HepG2 (cell line): ENCODE results near the gene MRO. TPM values are rescaled to one million over a fixed set of nuclear protein-coding genes. Genes with fewer than 3 reads are reported as not detected.

Experiments
- ATAC-seq: fragments of 200-7000 bp; cut with Tn5 transposase; 3 replicates; pipeline ENCODE4 v1.9.1; 2020; ENCODE audit warnings: mild to moderate bottlenecking, moderate library complexity
- BruUV-seq: library from RNA; stranded (reverse); fragments of 400-500 nt; replicated peaks from 2 replicates; lab custom pipeline; 2021; lab: Mats Ljungman, UMichigan
- CTCF ChIA-PET: fragments of 300-600 bp; formaldehyde crosslinking; extraction: SDS; loops from one replicate; lab custom pipeline; 2021; ENCODE audit warnings: low total read pairs, inconsistent platforms, low intra/inter-chr PET ratio; lab: Yijun Ruan, JAX
- POLR2A ChIA-PET: fragments of 350-600 bp; sonication (Branson Sonifier 250); formaldehyde crosslinking; loops from one replicate; lab custom pipeline; 2020; ENCODE audit warnings: antibody characterized with exemption, inconsistent platforms; lab: Yijun Ruan, JAX
- DNase-seq: peaks from one replicate; pipeline ENCODE4 v3.0.0-alpha.2; 2015; ENCODE audit warnings: low spot score
- FAIRE-seq: peaks from 3 replicates; lab custom pipeline; 2011; peaks lifted over from hg19 to GRCh38; lab: Jason Lieb, UNC
- H2AFZ ChIP-seq: one replicate; pipeline ENCODE4 v1.6.1; 2011; ENCODE audit warnings: low read length, inconsistent platforms
- H3K27ac ChIP-seq: fragments of 300-600 bp; 3 replicates; pipeline ENCODE4 v1.8.0; 2011; ENCODE audit warnings: mixed run types, mild to moderate bottlenecking, mixed read lengths, low read length, inconsistent platforms; ENCODE audit not compliant: insufficient read depth; ENCODE audit errors: extremely low read length
- H3K27me3 ChIP-seq, 2 experiments: fragments of 200-600 bp in 1 of 2; 2 replicates in 1 of 2; 3 replicates in 1 of 2; pipeline versions ENCODE4 v1.6.0 to v1.8.0; 2011; ENCODE audit warnings: low read length in 2 of 2, mild to moderate bottlenecking in 2 of 2, moderate library complexity in 2 of 2, inconsistent platforms in 1 of 2; ENCODE audit not compliant: insufficient read depth in 2 of 2, control insufficient read depth in 1 of 2
- H3K36me3 ChIP-seq, 2 experiments: fragments of 200-600 bp in 1 of 2; replicated peaks in 1 of 2; 2 replicates in 1 of 2; 3 replicates in 1 of 2; pipeline versions ENCODE4 v1.5.1 to v1.8.0; 2011; ENCODE audit warnings: low read length in 2 of 2, inconsistent platforms in 1 of 2; ENCODE audit not compliant: insufficient read depth in 2 of 2, control insufficient read depth in 1 of 2
- H3K4me1 ChIP-seq: 2 replicates; pipeline ENCODE4 v1.5.1; 2012; ENCODE audit warnings: low read length, inconsistent platforms; ENCODE audit not compliant: insufficient read depth
- H3K4me2 ChIP-seq: 2 replicates; pipeline ENCODE4 v1.6.0; 2011; ENCODE audit warnings: low read depth, low read length, inconsistent platforms
- H3K4me3 ChIP-seq, 3 experiments: fragments of 200-600 bp in 1 of 3; sonication (generic), shearing (Covaris generic) in 1 of 3; replicated peaks in 1 of 3; 2 replicates each; pipeline ENCODE4 v1.5.1; 2011 to 2016; ENCODE audit warnings: low read length in 3 of 3, inconsistent platforms in 2 of 3, low read depth in 2 of 3, mild to moderate bottlenecking in 2 of 3, control low read depth in 1 of 3, mixed read lengths in 1 of 3; ENCODE audit not compliant: insufficient read depth in 1 of 3
- H3K79me2 ChIP-seq: one replicate; pipeline ENCODE4 v1.6.1; 2011; ENCODE audit warnings: low read length, inconsistent platforms; ENCODE audit not compliant: insufficient read depth
- H3K9ac ChIP-seq: 2 replicates; pipeline ENCODE4 v1.6.0; 2011; ENCODE audit warnings: mild to moderate bottlenecking, low read depth, low read length, inconsistent platforms; ENCODE audit not compliant: insufficient read depth
- H3K9me3 ChIP-seq: 2 replicates; pipeline ENCODE4 v1.5.1; 2012; ENCODE audit warnings: mild to moderate bottlenecking, low read length
- H4K20me1 ChIP-seq: 2 replicates; pipeline ENCODE4 v1.6.0; 2011; ENCODE audit warnings: inconsistent platforms, mild to moderate bottlenecking, low read length, moderate library complexity; ENCODE audit not compliant: insufficient read depth
- CCDC6 ChIP-seq: sonication (generic); formaldehyde crosslinking; IDR thresholded peaks from 2 replicates; pipeline ENCODE4 v1.8.1; 2022; ENCODE audit warnings: mild to moderate bottlenecking, missing genetic modification reagents, moderate library complexity
- HNF4G ChIP-seq, 2 experiments: sonication (generic) in 1 of 2; formaldehyde crosslinking in 1 of 2; IDR thresholded peaks; 2 replicates each; pipeline versions ENCODE4 v1.4.0 to v1.6.1; 2011 to 2020; ENCODE audit warnings: borderline replicate concordance in 2 of 2, low read depth in 2 of 2, mild to moderate bottlenecking in 2 of 2, low read length in 1 of 2, missing genetic modification reagents in 1 of 2, moderate library complexity in 1 of 2
- NFATC3 ChIP-seq: sonication (generic); formaldehyde crosslinking; IDR thresholded peaks from 2 replicates; pipeline ENCODE4 v1.5.1; 2020; ENCODE audit warnings: mild to moderate bottlenecking, missing genetic modification reagents
- NR2F2 ChIP-seq: IDR thresholded peaks from 2 replicates; pipeline ENCODE4 v1.6.1; 2012; ENCODE audit warnings: low read depth, inconsistent platforms, borderline replicate concordance
- REPIN1 ChIP-seq: sonication (generic); formaldehyde crosslinking; IDR thresholded peaks from 2 replicates; pipeline ENCODE4 v1.8.0; 2022; ENCODE audit warnings: missing genetic modification reagents, low read depth, mild to moderate bottlenecking, borderline replicate concordance
- SCMH1 ChIP-seq: sonication (generic); formaldehyde crosslinking; IDR thresholded peaks from 2 replicates; pipeline ENCODE4 v1.9.0; 2021; ENCODE audit warnings: missing genetic modification reagents, mild to moderate bottlenecking, borderline replicate concordance
- SKI ChIP-seq: fragments of 450-650 bp; IDR thresholded peaks from one replicate; pipeline ENCODE4 v1.6.1; 2018; ENCODE audit warnings: mild to moderate bottlenecking; ENCODE audit not compliant: partially characterized antibody
- ZBTB3 ChIP-seq: sonication (generic); formaldehyde crosslinking; IDR thresholded peaks from 2 replicates; pipeline ENCODE4 v1.4.0; 2020; ENCODE audit warnings: low read depth, mild to moderate bottlenecking, moderate library complexity, missing genetic modification reagents, borderline replicate concordance
- ZBTB4 ChIP-seq: sonication (generic); formaldehyde crosslinking; IDR thresholded peaks from 2 replicates; pipeline ENCODE4 v1.4.0; 2020; ENCODE audit warnings: missing genetic modification reagents, mild to moderate bottlenecking, borderline replicate concordance
- ZNF335 ChIP-seq: sonication (generic); formaldehyde crosslinking; IDR thresholded peaks from 2 replicates; pipeline ENCODE4 v1.4.0; 2020; ENCODE audit warnings: missing genetic modification reagents
- ZNF383 ChIP-seq: sonication (generic); formaldehyde crosslinking; IDR thresholded peaks from 2 replicates; pipeline ENCODE4 v1.4.0; 2020; ENCODE audit warnings: missing genetic modification reagents, mild to moderate bottlenecking, borderline replicate concordance
- ZNF883 ChIP-seq: sonication (generic); formaldehyde crosslinking; IDR thresholded peaks from 2 replicates; pipeline ENCODE4 v1.5.1; 2020; ENCODE audit warnings: mild to moderate bottlenecking, missing genetic modification reagents; ENCODE audit errors: not compliant biosample characterization
- WGBS: methylation state at CpG from one replicate; pipeline ENCODE4 v1.1.6; 2017; ENCODE audit warnings: low lambda C conversion rate; 5-methylcytosine and 5-hydroxymethylcytosine counted together
- in situ Hi-C: cut with HindIII; loops from 2 replicates; pipeline ENCODE4 v1.10.0; 2017; ENCODE audit warnings: low pct_unique_long_range_greater_than_20kb; ENCODE audit not compliant: extremely low pct_ligation_motif_present
- intact Hi-C: fragments of 100-400 bp; cut with micrococcal nuclease; formaldehyde crosslinking; loops from one replicate; pipeline ENCODE4 v1.10.0; 2022; ENCODE audit not compliant: unreplicated experiment
- polyA plus RNA-seq, 8 experiments: library from polyadenylated mRNA; depleted of rRNA in 3 of 8; stranded (reverse) in 7 of 8; unstranded in 1 of 8; fragments of >200 nt; fragmentation: Illumina TruSeq in 4 of 8; extraction: Trizol in 4 of 8; gene quantifications; 2 replicates each; pipeline versions ENCODE4 v1.2.1 to v1.2.3, GENCODE V29; 2011 to 2016; ENCODE audit warnings: low read depth in 4 of 8, missing spikeins in 1 of 8, mixed read lengths in 1 of 8; ENCODE audit not compliant: insufficient read depth in 1 of 8
- total RNA-seq, 5 experiments: library from RNA; depleted of rRNA; stranded (reverse); fragments of >200 nt; fragmentation: Illumina TruSeq; extraction: Trizol; gene quantifications; 2 replicates each; pipeline ENCODE4 v1.2.3, GENCODE V29; 2016; ENCODE audit warnings: low read depth in 1 of 5
- TF ChIP-seq, protein P1 (sequence below): sonication (generic); formaldehyde crosslinking; IDR thresholded peaks from 2 replicates; pipeline ENCODE4 v1.9.0; 2021; ENCODE audit warnings: missing genetic modification reagents, borderline replicate concordance

Gene MRO
- total and polyA plus RNA-seq, 2 of the 13 experiments (the other 11 are each of a cell fraction or from before 2014, with no cell fraction given): not detected

GRCh38 chr18:50839341-50839740 is 19.5 kb upstream of the MRO start:
- no peak overlapping the region for H2AFZ ChIP-seq
- H3K4me1 ChIP-seq: no peaks in the 10 kb centered on the region
- H4K20me1 ChIP-seq: no peaks in the 10 kb centered on the region
- no peaks in the 10 kb centered on the region for H3K36me3 ChIP-seq
- no peak overlapping the region for H3K4me2 ChIP-seq
- in situ Hi-C loops: no loop called here
- POLR2A ChIA-PET: no interaction called here
- FAIRE-seq (no peak), DNase-seq (no peak)
- H3K9ac ChIP-seq: no peak overlapping the region
- no peak overlapping the region for H3K27ac ChIP-seq
- BruUV-seq: no TSS peak
- 7% methylated on average over 2 of the region's 2 CpGs for WGBS
- no peaks in the 10 kb centered on the region for H3K27me3 ChIP-seq
- TF ChIP-seq, protein P1, sequence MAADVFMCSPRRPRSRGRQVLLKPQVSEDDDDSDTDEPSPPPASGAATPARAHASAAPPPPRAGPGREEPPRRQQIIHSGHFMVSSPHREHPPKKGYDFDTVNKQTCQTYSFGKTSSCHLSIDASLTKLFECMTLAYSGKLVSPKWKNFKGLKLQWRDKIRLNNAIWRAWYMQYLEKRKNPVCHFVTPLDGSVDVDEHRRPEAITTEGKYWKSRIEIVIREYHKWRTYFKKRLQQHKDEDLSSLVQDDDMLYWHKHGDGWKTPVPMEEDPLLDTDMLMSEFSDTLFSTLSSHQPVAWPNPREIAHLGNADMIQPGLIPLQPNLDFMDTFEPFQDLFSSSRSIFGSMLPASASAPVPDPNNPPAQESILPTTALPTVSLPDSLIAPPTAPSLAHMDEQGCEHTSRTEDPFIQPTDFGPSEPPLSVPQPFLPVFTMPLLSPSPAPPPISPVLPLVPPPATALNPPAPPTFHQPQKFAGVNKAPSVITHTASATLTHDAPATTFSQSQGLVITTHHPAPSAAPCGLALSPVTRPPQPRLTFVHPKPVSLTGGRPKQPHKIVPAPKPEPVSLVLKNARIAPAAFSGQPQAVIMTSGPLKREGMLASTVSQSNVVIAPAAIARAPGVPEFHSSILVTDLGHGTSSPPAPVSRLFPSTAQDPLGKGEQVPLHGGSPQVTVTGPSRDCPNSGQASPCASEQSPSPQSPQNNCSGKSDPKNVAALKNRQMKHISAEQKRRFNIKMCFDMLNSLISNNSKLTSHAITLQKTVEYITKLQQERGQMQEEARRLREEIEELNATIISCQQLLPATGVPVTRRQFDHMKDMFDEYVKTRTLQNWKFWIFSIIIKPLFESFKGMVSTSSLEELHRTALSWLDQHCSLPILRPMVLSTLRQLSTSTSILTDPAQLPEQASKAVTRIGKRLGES: no peak
- TF ChIP-seq NFATC3: no peak
- no peak for TF ChIP-seq ZNF883
- TF ChIP-seq ZNF335 (CRISPR knock-in tag): no peak
- TF ChIP-seq NR2F2: no peak
- TF ChIP-seq SKI: no peak
- TF ChIP-seq REPIN1 (CRISPR knock-in tag): no peak
- TF ChIP-seq CCDC6 (CRISPR knock-in tag): no peak
- no peak for TF ChIP-seq ZBTB4 (CRISPR knock-in tag)
- TF ChIP-seq ZBTB3: no peak
- no peak for TF ChIP-seq HNF4G (IDR thresholded peaks at IDR 0.05; ENCODE audit: borderline replicate concordance, low read depth, low read length)
- TF ChIP-seq HNF4G (CRISPR knock-in tag; IDR thresholded peaks at IDR 0.05; ENCODE audit: borderline replicate concordance, low read depth): no peak
- TF ChIP-seq ZNF383 (CRISPR knock-in tag): no peak
- no peak for TF ChIP-seq SCMH1 (CRISPR knock-in tag)
- TF ChIP-seq, all 625 proteins: peak for 0
- Histone ChIP-seq H3K79me2 (no peaks in the 10 kb centered on the region), H3K9me3 (no peaks in the 10 kb centered on the region), H3K4me3 (no peak overlapping the region)
- intact Hi-C loops: no loop called here
- ATAC-seq: no peak
- CTCF ChIA-PET: no interaction called here
